ENCODE results near the gene SURF6. TPM values are rescaled to one million over a fixed set of nuclear protein-coding genes. Genes with fewer than 3 reads are reported as not detected.
"Not testable (repeated sequence)": the region's sequence is repeated elsewhere in the genome, so short reads cannot be mapped to it uniquely, and the experiment has no call there.

SURF6 gene
- total RNA-seq, 4 donors from 2014 or later: 14.5 to 28.6 (median 22.0) TPM

GRCh38 chr9:133294257-133294656 is 41.7 kb downstream of the SURF6 start:
- H3K27me3 ChIP-seq: peaks cover 0 to 35% (median 0%) of the 10 kb centered on the region in 4 donors
- no peak overlapping the region for H3K27ac ChIP-seq
- DNase-seq: no peak
- H3K4me1 ChIP-seq: no peaks in the 10 kb centered on the region
- no peak for TF ChIP-seq POLR2A (IDR thresholded peaks at IDR 0.05)
- TF ChIP-seq, protein P1, sequence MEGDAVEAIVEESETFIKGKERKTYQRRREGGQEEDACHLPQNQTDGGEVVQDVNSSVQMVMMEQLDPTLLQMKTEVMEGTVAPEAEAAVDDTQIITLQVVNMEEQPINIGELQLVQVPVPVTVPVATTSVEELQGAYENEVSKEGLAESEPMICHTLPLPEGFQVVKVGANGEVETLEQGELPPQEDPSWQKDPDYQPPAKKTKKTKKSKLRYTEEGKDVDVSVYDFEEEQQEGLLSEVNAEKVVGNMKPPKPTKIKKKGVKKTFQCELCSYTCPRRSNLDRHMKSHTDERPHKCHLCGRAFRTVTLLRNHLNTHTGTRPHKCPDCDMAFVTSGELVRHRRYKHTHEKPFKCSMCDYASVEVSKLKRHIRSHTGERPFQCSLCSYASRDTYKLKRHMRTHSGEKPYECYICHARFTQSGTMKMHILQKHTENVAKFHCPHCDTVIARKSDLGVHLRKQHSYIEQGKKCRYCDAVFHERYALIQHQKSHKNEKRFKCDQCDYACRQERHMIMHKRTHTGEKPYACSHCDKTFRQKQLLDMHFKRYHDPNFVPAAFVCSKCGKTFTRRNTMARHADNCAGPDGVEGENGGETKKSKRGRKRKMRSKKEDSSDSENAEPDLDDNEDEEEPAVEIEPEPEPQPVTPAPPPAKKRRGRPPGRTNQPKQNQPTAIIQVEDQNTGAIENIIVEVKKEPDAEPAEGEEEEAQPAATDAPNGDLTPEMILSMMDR (IDR thresholded peaks at IDR 0.05): no peak
- intact Hi-C loops (cut with DNase I): no loop called here
- H3K4me3 ChIP-seq: no peak overlapping the region
- H3K36me3 ChIP-seq: no peaks in the 10 kb centered on the region
- WGBS, 2 donors: 72 to 80% methylated on average over 1 of the region's 1 CpG
- peaks cover 0 to 7% (median 0%) of the 10 kb centered on the region in 3 donors for H3K9me3 ChIP-seq

DNA sequence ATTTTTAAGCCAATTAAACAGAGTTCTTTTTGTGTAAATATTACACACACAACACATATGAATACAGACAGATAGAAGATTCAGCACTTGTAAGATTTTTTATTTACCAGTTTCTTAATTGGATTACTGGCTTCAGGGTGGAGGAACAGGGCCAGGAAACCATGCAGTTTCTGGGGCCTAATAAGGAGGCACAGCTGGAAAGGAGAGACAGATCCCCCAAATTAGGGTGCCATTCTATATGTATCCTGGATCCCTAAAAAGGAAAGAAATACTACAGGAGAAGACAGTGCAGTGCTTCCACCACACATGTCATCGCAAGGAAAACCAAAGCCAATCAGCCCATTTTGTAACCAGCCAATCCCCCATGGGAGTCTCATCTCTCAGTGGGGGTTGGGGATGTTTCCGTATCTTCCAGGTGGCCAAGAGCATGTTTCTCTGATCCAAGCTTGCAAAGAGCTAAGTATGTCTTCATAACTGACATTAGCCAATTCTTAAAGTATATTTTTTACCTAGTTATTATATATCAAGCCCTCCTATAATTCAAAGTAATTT is 45.2 kb downstream of the SURF6 start:
- peaks cover 0 to 7% (median 0%) of the 10 kb centered on the region in 3 donors for H3K9me3 ChIP-seq
- H3K4me3 ChIP-seq: no peak overlapping the region
- no peak overlapping the region for H3K27ac ChIP-seq
- TF ChIP-seq, protein P1 (IDR thresholded peaks at IDR 0.05): no peak
- no peak for TF ChIP-seq POLR2A (IDR thresholded peaks at IDR 0.05)
- no peak for DNase-seq
- 93 to 94% methylated on average over 2 of the region's 2 CpGs for WGBS, 2 donors
- intact Hi-C loops (cut with DNase I): no loop called here
- H3K4me1 ChIP-seq: peaks cover 0 to 5% (median 4%) of the 10 kb centered on the region in 3 donors
- no peaks in the 10 kb centered on the region for H3K36me3 ChIP-seq
- peaks cover 0 to 15% (median 0%) of the 10 kb centered on the region in 4 donors for H3K27me3 ChIP-seq

DNA sequence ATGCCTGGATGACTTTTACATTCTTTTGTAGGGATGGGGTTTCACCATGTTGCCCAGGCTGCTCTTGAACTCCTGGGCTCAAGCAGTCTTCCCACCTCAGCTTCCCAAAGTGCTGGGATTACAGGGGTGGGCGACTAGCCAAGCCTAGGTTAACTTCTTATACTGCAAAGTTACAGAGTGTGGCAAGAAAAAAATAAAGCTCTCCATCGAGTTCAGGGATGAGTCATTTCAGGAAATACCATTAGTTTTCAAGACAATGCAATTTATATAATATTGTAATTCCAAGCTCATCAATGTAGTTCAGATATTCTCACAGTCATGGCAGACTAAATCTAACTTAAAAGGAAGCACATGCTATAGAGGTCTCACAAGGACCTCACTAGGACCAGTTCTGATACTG is 49.5 kb downstream of the SURF6 start:
- Histone ChIP-seq H3K27ac (no peak overlapping the region), H3K4me1 (peaks cover 0 to 28% (median 11%) of the 10 kb centered on the region in 3 donors), H3K9me3 (peaks cover 0 to 7% (median 0%) of the 10 kb centered on the region in 3 donors), H3K27me3 (peaks cover 0 to 3% (median 0%) of the 10 kb centered on the region in 4 donors), H3K4me3 (no peak overlapping the region), H3K36me3 (no peaks in the 10 kb centered on the region)
- TF ChIP-seq, protein P1 (IDR thresholded peaks at IDR 0.05): no peak
- TF ChIP-seq POLR2A (IDR thresholded peaks at IDR 0.05): no peak
- no peak for DNase-seq
- intact Hi-C loops (cut with DNase I): no loop called here
- 25 to 26% methylated on average over 2 of the region's 2 CpGs for WGBS, 2 donors

- H3K4me1 ChIP-seq: peaks cover 0 to 28% (median 11%) of the 10 kb centered on the region in 3 donors
- no peak overlapping the region for H3K27ac ChIP-seq
- TF ChIP-seq, protein P1 (IDR thresholded peaks at IDR 0.05): no peak
- no peak for TF ChIP-seq POLR2A (IDR thresholded peaks at IDR 0.05)
- intact Hi-C loops (cut with DNase I): no loop called here
- DNase-seq: no peak
- no peaks in the 10 kb centered on the region for H3K36me3 ChIP-seq
- peaks cover 0 to 3% (median 0%) of the 10 kb centered on the region in 4 donors for H3K27me3 ChIP-seq
- WGBS, 2 donors: 44 to 58% methylated on average over 4 to 5 of the region's 6 CpGs
- no peak overlapping the region for H3K4me3 ChIP-seq
- no peaks in the 10 kb centered on the region for H3K9me3 ChIP-seq
These were observed 50.7 kb downstream of the SURF6 start for GRCh38 chr9:133285252-133285775.

- no peaks in the 10 kb centered on the region for H3K9me3 ChIP-seq
- no peak for DNase-seq
- H3K27me3 ChIP-seq: peaks cover 0 to 9% (median 0%) of the 10 kb centered on the region in 4 donors
- peaks cover 0 to 28% (median 11%) of the 10 kb centered on the region in 3 donors for H3K4me1 ChIP-seq
- no peak overlapping the region for H3K27ac ChIP-seq
- WGBS, 2 donors: 94 to 95% methylated on average over 7 to 8 of the region's 8 CpGs
- no peaks in the 10 kb centered on the region for H3K36me3 ChIP-seq
- TF ChIP-seq, protein P1 (IDR thresholded peaks at IDR 0.05): no peak
- no peak for TF ChIP-seq POLR2A (IDR thresholded peaks at IDR 0.05)
- no peak overlapping the region for H3K4me3 ChIP-seq
- intact Hi-C loops (cut with DNase I): no loop called here
These were observed 51.6 kb downstream of the SURF6 start for GRCh38 chr9:133284362-133284761.

- intact Hi-C loops (cut with DNase I); H3K27ac ChIP-seq; H3K27me3 ChIP-seq; H3K9me3 ChIP-seq; DNase-seq; H3K4me3 ChIP-seq; H3K36me3 ChIP-seq: not testable (repeated sequence)
- 73 to 77% methylated on average over 12 to 16 of the region's 16 CpGs for WGBS, 2 donors
- H3K4me1 ChIP-seq: peaks cover 0 to 28% (median 11%) of the 10 kb centered on the region in 3 donors
These were observed 52.5 kb downstream of the SURF6 start for GRCh38 chr9:133283255-133284032.

Measured in esophagus squamous epithelium (tissue), 5 donors.